ENCODE data around the gene LGALS7B.
"Not testable (repeated sequence)": the region's sequence is repeated elsewhere in the genome, so short reads cannot be mapped to it uniquely, and the experiment has no call there.

LGALS7B gene

GRCh38 chr19:38788478-38789243 is at the start of gene LGALS7B:
TSS of gene LGALS7B (plus strand) at chr19:38789200. CDS start at chr19:38789227, 27 bp downstream.
- DNase-seq, result no peak

DNA sequence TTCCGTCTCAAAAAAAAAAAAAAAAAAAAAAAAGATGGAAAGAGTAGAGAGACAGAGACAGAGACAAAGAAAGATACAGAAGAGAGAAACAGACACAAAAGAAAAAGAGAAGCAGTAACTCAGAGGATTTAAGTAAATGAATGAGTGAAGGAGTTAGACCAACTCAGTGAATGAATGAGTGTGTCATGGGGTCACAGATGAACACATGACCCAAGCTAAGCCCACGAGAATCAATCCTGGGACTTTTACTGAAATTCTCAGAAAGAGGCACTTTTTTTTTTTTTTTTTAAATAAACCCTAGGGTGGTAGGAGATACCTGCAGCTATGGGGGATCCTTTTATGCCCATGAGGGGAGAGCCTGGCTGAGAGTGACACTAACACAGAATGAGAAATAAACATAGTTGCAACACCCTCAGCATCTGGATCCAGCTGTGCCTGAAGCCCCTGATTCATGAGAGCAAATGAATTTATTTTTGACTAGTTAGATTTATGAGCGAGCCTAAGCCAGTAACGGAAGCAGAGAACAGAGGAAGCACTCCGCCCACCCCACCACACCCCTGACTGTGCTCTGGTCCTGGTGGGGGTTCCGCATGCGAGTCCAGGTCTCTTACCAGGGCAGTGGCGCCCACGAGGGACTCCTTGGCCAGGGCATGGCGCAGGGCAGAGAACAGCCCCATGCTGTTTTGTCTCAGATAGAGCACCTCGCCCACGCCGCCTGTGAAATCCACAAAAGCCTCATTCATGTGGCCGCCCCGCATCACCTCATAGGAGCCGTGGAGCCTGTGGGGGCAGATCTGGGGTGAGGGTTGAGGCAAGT is 49.4 kb upstream of the LGALS7B start:
- peak in 1 of 2 donors; percentile 35 for DNase-seq

DNA sequence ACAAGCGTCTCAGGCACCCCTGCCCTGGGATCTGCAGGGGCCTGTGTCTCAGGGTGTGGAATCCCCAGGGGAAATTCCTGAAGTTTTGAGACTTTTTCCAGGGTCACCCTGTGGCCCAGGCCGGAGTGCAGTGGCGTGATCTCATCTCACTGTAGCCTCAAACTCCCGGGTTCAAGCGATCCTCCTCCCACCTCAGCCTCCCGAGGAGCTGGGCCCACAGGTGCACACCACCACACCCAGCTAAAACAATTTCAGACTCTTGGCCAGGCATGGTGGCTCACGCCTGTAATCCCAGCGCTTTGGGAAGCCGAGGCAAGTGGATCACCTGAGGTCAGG is 48.8 kb upstream of the LGALS7B start:
- no peak for DNase-seq

DNA sequence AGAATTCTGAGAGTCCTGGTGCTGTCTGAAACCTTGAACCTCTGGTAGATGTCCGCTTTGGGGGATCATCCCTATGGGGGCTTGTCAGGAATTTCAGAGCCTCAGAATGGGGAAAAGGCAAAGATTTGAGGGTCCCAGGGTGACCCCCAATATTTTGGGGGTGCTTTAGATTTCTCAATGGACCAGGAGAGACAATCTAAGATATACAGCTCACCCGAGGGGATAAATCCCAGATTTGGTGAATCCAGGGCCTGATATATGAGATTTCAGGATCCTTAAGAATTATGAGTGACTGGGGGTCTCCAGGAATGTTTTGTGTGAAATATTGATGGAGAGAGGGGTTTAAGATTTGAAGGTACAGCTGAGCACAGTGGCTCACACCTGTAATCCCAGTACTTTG is 48.1 kb upstream of the LGALS7B start:
- DNase-seq, result no peak

- no peak for DNase-seq
These were observed 47.3 kb upstream of the LGALS7B start for GRCh38 chr19:38741670-38742069.

DNA sequence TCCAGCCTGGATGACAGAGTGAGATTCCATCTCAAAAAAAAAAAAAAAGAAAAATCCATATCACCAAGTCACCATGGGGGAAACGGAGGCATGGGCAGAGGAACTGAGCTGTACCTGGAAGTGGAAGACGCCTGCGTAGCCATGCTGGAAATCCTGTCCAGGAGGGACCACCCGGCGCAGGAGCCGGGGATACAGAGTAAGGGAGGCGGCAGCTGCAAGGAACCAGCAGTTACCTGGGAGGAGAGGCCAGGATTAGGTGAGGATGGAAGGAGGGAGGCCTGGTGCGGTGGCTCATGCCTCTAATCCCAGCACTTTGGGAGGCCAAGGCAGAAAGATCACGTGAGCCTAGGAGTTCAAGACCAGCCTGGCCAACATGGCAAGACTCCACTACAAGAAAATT is 46.7 kb upstream of the LGALS7B start:
- no peak for DNase-seq

DNA sequence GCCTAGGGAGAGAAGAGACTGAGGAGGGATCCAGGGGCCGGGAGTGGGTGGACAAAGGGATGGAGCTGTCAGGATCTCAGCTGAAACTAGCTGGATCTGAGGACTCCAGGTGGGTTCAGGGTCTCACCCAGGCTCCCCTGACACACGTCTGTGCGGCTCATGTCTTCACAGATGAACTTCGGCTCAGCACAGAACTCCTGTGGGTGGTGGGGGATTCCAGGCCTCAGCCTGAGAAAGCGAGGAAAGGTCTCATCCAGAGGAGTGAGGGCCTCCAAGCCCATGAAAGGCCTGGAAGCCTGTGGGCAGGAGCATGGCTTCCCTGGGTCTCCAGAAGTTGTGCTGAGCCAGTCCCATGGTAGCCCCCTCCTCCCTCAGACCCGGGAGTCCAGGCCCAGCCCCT is 46.1 kb upstream of the LGALS7B start:
- DNase-seq, result no peak

DNA sequence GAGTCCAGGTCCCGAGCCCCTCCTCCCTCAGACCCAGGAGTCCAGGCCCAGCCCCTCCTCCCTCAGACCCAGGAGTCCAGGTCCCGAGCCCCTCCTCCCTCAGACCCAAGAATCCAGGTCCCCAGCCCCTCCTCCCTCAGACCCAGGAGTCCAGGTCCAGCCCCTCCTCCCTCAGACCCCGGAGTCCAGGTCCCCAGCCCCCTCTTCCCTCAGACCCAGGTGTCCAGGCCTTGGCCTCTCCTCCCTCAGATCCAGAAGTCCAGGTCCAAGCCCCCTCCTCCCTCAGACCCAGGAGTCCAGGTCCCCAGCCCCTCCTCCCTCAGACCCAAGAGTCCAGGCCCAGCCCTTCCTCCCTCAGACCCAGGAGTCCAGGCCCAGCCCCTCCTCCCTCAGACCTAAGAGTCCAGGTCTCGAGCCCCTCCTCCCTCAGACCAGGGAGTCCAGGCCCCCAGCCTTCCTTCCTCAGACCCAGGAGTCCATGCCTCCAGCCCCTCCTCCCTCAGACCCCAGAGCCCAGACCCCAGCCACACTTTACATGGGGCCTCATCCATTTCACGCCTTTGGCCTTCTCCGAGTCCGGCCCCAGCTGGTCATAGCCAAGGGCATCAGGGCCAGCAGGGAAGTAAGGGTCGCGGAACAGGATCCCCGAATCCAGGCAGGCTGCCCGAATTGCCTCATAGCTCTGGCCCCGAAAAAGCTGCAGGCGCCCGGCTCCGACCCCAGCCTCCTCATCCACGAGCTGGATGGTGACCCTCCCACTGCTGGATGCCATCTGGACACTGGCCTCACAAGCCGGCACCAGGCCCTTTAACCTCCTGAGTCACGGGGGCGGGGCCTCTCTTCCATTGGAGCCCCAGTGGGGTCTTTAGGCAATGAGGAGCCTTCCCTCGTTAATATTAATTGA is 45.4 kb upstream of the LGALS7B start:
- DNase-seq, result no peak

DNA sequence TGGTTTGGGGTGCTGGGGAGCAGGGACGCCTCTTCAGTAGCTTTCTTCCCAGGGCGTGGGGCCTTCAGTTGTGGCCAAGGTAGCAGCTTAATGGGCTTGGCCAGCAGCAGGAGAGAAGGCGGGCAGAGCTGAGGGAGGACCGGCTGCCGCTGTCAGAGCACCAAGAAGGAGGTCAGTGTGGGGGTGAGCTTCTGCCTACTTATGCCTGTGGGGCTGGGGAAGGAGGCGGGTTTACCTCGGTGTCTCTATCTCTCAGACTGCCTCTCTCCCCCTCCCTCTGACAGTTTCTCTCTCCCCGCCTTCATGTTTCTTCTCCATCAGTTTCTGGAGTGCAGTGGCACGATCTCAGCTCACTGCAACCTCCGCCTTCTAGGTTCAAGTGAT is 44.7 kb upstream of the LGALS7B start, which contains the start of gene CAPN12:
Gene CAPN12, minus strand, starts transcription at position 177 of the 384 bp plus-strand sequence. CDS start 309 bp downstream, outside the sequence.
- DNase-seq, result no peak

DNA sequence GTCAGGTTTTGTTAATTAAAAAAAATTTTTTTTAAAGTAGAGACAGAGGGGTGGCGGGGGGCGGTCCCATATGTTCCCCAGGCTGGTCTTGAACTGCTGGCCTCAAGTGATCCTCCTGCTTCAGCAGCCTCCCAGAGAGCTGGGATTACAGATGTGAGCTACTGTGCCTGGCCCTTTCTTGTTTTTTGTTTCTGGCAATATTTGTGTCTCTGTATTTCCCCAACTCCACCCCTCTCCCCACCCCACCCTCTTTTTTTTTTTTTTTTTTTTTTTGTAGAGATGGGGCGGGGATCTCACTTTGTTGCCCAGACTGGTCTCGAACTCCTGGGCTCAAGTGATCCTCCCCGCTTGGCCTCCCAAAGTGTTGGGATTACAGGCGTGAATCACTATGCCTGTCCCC is 44.1 kb upstream of the LGALS7B start:
- no peak for DNase-seq

GRCh38 chr19:38745316-38745715 is 43.7 kb upstream of the LGALS7B start:
- DNase-seq, result no peak

DNA sequence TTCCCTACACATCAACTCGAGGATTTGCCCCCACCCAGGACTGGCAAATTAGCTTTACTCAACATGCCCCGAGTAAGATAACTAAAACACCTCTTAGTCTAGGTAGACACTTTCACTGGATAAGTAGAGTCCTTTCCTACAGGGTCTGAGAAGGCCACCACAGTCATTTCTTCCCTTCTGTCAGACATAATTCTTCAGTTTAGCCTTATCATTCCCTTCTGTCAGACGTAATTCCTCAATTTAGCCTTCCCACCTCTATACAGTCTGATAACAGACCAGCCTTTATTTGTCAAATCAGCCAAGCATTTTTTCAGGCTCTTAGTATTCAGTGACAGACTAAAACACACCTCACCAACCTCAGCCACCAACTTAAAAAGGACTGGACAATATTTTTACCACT is 35.2 kb upstream of the LGALS7B start:
- DNase-seq, result not testable (repeated sequence)

DNA sequence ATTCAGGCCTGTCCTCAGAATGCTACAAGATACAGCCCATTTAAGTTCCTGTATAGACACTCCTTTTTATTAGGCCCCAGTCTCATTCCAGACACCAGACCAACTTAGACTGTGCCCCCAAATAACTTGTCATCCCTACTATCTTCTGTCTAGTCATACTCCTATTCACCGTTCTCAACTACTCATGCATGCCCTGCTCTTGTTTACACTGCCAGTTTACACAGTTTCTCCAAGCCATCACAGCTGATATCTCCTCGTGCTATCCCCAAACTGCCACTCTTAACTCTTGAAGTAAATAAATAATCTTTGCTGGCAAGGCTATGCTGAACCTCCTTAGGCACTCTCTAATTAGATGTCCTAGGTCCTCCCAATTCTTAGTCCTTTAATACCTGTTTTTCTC is 34.8 kb upstream of the LGALS7B start:
- DNase-seq, result not testable (repeated sequence)

DNA sequence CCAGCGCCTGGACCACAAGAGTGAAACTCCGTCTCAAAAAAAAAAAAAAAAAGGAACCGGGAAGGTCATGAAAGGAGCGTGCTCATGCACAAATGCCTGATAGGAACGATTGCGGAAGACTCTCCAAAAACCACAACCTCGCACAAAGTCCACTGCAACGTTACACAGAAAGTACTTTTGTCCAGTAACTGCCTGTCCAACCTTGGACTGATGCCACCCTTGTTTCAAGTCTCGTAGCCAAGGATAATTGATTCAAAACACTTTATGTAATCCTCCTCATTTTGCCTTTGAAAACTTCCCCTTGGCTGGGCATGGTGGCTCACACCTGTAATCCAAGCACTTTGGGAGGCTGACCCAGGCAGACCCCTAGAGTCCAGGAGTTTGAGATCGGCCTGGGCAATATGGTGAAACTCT is 29.4 kb upstream of the LGALS7B start:
- DNase-seq, result no peak

DNA sequence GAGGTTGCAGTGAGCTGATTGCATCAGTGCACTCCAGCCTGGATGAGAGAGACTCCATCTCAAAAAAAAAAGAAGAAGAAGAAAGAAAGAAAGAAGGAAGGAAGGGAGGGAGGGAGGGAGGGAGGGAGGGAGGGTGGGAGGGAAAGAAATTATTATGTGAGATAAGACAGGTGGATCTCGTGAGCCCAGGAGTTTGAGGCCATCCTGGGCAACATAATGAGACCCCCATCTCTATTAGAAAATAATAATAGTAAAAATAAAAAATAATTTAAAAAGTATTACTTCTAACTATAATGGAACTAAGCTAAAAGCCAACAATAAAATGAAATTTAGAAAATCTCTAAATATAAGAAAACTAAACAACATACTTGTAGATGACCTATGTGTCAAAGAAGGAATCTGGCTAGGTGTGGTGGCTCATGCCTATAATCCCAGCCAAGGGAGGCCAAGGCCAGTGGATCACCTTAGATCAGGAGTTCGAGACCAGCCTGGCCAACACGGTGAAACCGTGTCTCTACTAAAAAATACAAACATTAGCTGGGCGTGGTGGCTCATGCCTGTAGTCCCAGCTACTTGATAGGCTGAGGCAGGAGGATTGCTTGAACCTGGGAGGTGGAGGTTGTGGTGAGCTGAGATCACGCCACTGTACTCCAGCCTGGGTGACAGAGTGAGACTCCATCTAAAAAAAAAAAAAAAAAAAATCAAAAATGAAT is 28.0 kb upstream of the LGALS7B start:
- DNase-seq, result not testable (repeated sequence)

DNA sequence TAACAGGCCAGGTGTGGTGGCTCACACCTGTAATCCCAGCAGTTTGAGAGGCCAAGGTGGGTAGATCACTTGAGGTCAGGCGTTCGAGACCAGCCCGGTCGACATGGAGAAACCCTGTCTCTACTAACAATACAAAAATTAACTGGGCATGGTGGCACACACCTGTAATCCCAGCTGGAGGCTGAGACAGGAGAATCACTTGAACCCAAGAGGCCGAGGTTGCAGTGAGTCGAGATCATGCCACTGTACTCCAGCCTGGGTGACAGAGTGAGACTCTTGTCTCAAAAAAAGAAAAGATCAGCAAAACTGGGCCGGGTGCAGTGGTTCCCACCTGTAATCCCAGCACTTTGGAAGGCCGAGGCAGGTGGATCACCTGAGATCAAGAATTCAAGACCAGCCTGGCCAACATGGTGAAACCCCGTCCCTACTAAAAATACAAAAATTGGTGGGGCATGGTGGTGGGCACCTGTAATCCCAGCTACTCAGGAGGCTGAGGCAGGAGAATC is 27.1 kb upstream of the LGALS7B start:
- not testable (repeated sequence) for DNase-seq

DNA sequence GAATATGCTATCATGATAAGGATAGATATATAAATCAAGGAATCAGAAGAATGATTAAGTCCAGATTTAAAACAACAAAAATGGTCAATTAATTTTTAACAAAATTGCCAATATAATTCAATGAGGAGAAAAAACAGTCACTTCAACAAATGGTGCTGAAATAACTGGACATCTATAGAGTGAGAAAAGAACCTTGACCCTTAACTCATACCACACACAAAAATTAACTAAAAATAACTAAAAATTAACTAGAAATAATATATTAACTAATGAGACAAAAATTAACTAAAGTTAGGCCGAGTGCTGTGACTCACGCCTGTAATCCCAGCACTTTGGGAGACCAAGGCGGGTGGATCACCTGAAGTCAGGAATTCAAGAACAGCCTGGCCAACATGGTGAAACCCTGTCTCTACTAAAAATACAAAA is 25.2 kb upstream of the LGALS7B start:
- DNase-seq, result no peak

GRCh38 chr19:38765214-38765613 is 23.8 kb upstream of the LGALS7B start:
- DNase-seq, result no peak

DNA sequence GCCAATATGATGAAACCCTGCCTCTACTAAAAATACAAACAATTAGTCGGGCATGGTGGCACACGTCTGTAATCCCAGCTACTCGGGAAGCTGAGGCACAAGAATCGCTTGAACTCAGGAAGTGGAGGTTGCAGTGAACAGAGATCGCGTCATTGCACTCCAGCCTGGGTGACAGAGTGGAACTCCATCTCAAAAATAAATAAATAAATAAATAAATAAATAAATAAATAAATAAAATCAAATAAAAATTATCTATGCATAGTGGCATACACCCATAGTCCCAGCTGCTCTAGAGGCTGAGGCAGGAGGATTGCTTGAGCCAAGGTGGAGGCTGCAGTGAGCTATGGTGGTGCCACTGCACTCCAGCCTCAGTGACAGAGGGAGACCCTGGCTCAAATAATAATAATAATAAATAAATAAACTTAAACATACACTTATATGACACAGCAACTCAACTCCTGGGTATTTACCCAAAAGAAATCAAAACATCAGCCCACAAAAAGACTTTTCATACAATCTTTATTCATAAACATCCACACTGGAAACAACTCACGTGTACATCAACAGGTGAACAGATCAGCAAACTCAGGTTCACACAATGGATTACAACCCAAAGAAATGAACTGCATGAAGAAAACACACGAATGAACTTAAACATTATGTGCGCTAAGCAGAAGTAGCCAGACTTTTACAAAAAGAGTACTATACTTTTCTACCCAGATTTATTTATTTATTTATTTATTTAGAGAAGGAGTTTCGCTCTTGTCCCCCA is 22.5 kb upstream of the LGALS7B start:
- DNase-seq, result no peak

DNA sequence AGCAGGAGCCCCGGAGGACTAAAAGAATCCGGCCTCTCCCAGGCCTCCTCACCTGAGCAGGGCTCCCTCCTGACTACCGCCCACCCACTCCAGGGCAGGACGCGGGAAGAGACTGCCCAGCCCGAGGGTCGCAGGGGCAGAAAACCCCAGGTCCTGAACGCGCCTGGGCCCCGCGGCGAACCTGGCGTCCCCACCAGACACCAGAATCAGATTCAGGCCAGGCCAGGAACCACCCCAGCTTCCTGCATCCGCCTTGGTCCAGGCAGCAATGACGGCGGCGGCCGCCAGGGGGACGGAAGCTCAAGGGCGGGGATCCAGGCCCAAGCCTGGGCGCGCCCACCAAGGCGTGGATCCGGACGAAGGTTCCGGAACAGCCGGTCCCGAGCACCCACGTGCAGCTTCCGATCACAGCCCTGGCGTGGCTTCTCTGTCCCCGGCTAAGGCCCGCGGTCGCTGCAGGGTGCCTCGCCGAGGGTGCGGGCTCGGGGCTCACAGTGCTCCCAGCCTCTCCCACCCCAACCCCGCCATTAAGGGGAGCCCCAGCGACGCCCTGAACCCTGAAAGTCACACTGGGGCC is 19.3 kb upstream of the LGALS7B start:
- peak; percentile 82 to 92 for DNase-seq
